HT1080 (cell line): ENCODE results near the gene NAA25. TPM values are rescaled to one million over a fixed set of nuclear protein-coding genes. Genes with fewer than 3 reads are reported as not detected.
"Not testable (repeated sequence)": the region's sequence is repeated elsewhere in the genome, so short reads cannot be mapped to it uniquely, and the experiment has no call there.

Source experiments
- DNase-seq: peaks from one replicate; pipeline ENCODE4 v3.0.0-alpha.2; 2015; ENCODE audit warnings: low read depth
- total RNA-seq: library from RNA; depleted of rRNA; stranded (reverse); fragments of >200 nt; shearing (Covaris generic); gene quantifications from 2 replicates; pipeline ENCODE4 v1.2.3, GENCODE V29; 2014

Gene NAA25
- total RNA-seq, 1 experiment from 2014 or later, result 31.0 TPM

DNA sequence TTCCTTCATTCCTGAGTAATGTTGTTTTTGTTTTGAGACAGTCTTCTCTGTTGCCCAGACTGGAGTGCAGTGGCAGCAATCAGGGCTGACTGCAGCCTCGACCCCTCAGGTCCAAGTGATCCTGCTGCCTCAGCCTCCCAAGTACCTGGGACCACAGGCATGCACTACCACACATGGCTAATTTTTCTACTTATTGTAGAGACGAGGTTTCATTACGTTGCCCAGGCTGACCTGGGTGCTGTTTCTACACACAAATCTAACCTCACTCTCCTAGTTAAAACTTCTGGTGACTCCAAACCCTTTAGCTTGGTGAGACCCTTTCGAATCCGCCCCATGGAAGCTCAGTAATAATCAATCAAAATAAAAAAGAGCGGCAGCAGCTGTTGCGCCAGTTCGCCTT is 96.9 kb downstream of the NAA25 start:
- no peak for DNase-seq

DNA sequence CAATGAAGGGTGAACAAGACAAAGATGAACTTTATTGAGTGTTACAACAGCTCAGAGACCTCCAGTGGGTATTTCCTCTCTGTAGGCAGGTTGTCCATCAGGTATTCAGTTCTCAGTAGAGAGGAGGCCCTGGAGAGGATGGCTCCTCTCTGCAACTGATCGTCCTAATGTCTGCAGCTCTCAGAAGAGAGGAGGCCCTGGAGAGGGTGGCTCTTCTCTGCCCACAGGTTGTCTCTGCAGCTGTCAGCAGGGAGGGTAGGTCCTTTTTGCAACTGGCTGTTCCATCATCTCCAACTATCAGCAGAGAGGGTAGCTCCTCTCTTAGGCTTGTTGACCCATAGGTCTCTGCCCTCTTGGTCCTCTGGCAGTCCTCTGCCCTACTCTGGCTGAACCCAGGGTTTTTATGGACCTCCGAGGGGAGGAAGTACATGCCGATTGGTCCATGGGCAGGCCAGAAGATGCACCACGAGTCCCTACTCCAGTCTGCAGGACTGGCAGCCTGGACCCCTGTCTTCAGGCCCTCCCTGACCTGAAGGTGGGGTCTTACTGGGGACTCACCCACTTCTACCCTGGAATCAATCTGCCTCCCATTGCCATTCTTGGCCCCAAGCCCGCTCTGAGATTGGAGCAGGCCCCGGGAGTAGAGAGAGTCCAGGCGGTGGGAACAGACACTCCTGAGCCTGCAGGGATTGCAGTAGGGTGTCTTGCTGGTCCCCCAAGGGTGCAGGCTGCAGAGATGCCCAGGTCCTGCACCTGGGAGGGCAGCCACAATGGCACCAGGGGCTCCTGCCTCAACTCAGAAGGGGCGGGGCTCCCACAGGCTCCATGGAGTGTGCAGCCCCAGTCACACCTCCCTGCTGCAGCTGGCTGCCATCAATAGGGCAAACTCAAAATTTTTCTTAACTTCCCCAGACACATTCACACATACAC is 97.9 kb downstream of the NAA25 start:
- no peak for DNase-seq

DNA sequence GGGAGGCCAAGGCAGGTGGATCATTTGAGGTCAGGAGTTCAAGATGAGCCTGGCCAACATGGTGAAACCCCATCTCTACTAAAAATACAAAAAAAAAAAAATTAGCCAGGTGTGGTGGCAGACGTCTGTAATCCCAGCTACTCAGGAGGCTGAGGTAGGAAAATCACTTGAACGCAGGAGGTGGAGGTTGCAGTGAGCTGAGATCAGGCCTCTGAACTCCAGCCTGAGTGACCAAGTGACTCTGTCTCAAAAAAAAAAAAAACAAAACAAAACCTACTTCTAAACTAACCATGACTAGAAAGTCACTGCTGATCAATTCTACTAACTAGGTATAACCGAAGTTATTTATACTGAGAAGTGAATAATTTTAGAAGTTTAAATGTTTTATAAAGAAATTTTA is 99.0 kb downstream of the NAA25 start:
- DNase-seq, result not testable (repeated sequence)

DNA sequence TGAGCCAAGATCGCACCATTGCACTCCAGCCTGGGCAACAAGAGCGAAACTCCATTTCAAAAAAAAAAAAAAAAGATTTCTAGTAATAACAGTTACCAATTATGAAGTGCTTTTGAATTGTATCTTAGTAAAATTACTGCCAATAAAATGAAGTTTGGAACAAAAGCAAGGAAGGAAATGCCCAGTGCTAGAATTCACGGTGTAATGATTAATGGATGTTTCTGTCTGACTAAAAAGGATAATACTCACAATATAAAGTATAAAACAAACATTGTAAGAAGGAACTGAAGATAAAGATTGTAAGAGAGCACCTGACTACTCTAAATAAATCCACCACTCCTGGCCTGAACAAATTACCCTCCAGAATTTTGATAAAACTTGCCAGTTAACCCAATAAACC is 99.7 kb downstream of the NAA25 start:
- DNase-seq, result no peak

DNA sequence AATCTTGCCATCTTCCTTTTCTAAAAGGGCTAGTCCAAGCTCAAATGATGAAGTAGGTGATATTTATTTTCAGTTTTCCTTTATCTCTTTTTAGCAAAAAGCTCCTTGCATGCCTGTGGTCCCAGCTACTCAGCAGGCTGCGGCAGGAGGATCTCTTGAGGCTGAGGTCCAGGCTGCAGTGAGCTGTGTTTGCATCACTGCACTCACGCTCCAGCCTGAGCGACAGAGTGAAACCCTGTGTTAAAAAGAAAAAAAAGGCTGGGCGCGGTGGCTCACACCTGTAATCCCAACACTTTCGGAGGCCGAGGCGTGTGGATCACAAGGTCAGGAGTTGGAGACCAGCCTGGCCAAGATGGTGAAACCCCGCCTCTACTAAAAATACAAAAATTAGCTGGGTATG is 100.6 kb downstream of the NAA25 start:
- DNase-seq, result no peak

DNA sequence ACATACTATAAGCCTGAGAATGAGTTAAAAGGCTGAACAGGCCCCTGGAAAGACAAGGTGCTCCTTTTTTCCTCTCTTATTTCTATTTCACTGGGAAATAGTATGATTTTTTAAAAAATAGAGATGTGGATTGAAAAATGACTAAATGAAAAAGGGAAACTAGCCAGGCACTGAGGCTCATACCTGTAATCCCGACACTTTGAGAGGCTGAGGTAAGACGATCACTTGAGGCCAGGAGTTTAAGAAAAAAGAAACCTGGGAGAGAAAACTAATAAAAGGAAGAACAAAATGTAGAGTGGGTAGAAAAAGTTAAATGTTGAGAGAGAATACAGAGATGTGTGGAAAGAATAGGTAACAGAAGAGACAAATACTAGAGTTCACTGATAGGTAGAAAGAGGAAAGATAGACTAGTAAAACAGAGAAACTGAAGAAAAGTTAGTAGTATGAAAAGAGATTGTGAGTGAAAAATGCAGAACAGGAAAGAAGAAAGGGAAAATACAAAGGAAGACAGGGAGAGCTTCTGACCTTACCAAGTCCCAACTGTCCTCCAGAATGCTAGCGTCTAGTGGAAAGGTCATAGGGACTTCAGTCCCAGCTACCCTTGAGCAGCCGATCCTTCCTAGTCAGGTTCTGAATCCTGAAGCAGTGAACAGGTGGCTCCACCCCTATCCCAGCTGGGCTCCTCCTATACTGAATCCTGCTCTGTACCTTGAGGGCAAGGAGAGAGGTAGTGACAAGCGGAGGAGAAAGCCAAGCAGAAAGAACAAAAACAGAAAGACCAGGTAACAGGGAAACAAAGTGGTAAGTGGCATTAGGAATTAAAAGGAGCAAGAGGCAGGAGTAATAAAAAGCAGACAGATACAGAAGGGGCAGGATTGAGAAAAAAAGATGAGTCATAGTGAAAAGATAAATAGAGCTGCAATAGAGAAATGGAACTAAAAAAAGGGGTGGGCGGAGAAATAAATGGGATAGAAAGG is 102.9 kb downstream of the NAA25 start:
- no peak for DNase-seq

DNA sequence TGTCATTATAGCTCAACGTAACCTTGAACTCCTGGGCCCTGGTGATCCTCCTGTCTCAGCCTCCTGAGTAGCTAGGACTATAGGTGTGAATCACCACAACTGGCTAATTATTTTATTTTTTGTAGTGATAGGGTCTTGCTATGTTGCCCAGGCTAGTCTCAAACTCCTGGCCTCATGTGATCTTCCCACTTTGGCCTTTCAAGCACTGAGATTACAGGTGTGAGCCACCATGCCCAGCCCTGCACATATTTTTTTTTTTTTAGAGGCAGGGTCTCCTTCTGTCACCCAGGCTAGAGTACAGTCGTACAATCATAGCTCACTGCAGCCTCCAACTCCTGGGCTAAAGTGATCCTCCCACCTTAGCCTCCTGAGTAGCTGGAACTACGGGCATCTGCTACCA is 104.5 kb downstream of the NAA25 start:
- DNase-seq, result no peak

DNA sequence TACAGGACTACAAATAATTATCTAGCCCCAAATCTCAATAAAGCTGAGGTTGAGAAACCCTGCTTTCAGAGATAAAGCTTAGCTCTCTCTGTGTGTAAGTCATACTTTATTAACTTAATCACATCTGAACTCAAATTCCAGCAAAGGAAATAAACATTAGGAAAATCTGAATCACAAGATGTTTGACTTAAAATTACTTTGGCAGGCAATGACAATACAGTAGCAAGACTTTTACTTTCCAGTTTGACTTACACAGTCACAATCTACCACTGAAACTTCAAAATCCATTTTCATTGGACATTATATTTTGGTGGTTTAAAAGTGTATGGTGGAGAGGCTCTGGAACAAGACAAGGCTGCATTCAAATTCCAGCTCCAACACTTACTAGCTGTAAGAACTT is 107.0 kb downstream of the NAA25 start:
- no peak for DNase-seq

DNA sequence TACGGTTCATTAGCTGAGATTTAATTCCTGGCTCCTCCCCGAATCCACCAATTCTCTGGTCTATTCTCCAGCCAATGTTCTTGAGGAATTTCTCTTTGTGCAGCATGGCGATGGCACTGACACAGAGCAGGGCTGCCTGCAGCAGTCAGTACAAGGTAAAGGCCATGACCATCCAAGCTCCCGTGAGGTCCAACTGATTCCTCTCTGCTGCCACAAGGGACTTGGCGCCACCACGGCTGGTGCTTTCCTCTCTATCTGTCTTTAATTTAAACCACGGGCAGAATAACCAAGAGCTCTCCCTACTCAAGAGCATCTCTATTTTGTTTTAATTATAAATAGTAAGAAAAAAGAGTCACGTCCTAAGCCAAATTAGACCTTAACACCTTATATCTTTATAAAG is 107.8 kb downstream of the NAA25 start:
- DNase-seq, result no peak

DNA sequence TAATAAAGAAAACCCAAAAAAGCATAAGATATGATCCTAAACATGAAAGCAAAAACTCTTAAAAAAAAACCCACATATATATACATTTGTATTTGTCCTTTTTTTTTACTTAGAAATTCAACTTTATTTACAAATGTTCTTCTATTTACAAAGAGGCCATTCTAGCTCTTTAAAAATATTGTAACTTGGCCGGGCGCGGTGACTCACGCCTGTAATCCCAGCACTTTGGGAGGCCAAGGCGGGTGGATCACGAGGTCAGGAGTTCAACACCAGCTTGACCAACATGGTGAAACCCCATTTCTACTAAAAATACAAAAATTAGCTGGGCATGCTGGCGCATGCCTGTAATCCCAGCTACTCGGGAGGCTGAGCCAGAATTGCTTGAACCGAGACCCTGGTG is 109.5 kb downstream of the NAA25 start:
- not testable (repeated sequence) for DNase-seq

DNA sequence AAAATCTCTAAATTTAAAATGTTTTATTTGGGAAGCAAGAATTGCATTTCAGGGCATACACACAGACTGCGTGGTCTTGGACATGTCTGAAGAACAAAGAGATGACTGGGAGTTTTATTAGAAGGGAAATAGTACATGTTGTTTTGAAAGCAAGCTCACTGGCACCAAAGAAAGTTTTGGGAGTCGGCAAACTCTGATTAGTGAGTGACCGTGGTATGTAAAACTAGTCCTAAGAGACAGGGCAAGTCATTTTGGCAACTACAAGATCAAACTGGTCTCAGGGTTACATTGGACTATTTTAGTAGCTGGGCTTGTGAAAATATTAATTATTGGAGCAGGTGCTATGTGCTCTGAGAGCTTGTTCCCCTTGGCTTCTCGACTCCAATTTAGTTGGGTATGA is 110.6 kb downstream of the NAA25 start:
- no peak for DNase-seq

DNA sequence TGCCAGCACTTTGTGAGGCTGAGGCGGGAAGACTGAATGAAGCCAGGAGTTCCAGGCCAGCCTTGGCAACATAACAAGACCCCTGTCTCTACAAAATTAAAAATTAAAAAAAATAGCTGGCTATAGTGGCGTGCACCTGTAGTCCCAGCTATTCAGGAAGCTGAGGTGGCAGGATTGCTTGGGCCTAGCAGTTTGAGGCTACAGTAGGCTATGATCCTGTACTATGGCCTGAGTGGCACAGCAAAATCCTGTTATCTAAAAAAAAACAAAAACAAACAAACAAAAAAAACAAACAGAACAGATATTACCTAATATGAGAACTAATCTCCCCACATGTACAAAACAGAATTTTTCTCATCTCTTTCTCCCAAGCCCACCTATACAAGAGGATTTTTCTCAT is 111.3 kb downstream of the NAA25 start:
- DNase-seq, result no peak

DNA sequence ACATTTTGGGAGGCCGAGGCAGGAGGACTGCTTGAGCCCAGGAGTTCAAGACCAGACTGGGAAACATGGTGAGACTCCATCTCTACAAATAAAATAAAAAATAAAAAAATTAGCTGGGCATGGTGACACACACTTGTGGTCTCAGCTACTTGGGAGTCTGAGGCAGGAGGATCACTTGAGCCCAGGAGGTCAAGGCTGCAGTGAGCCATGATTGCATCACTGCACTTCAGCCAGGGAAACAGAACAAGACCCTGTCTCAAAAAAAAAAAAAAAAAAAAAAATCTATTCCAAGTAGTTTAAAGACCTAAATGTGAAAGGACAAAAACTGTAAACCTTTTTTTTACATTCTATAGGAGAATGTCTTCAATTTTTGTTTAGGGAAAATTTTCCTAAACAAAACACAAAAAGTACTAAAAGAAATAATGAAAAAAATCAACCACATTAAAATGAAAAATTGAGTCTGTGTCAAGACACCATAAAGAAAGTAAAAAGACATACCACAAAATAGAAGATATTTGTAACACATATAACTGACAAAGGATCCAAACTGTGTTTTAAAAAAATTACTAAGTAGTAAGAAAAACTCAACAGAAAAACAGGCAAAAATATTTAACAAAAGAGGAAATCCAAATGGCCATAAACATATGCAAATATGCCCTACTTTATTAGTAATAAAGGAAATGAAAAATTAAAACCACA is 112.7 kb downstream of the NAA25 start:
- DNase-seq, result peak; percentile 32

DNA sequence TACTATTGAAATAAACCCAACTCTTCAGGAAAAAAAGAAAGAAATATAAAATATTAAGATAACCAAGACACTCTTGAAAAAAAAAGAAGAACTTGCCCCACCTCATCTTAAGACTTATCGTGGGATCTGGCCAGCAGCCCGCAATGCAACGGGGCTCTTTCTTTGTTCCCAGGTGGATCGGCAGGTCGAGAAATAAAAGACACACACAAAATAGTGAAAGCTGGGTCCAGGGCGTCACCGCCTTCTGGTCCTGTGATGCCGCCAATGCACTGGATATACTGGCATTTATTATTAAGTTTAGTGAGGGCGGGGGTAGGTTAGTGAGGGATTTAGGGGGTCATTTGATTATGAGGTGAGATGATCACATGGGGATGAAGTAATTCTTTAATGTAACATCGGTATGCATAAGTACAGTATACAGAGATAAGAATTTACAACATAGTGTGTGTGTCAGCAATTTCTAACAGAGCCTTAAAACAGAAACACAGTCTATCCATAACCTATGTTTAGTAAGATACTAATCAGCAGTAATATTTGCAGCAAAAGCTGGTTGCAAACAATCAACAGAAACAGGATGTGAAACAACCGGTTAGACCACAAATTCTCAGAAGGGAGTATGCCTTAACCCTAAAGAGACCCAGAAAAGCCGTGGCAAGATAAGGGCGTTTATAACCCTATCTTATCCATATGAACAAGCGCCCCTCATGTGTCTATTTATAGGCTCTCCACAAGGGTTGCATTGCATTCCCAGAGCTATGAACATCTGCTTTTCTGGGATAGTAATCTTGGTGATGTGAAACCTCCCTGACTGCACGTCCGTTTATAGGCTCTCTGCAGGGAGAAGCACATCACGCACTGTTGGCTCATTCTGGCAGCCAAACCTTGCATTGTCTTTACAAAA is 114.1 kb downstream of the NAA25 start:
- not testable (repeated sequence) for DNase-seq

DNA sequence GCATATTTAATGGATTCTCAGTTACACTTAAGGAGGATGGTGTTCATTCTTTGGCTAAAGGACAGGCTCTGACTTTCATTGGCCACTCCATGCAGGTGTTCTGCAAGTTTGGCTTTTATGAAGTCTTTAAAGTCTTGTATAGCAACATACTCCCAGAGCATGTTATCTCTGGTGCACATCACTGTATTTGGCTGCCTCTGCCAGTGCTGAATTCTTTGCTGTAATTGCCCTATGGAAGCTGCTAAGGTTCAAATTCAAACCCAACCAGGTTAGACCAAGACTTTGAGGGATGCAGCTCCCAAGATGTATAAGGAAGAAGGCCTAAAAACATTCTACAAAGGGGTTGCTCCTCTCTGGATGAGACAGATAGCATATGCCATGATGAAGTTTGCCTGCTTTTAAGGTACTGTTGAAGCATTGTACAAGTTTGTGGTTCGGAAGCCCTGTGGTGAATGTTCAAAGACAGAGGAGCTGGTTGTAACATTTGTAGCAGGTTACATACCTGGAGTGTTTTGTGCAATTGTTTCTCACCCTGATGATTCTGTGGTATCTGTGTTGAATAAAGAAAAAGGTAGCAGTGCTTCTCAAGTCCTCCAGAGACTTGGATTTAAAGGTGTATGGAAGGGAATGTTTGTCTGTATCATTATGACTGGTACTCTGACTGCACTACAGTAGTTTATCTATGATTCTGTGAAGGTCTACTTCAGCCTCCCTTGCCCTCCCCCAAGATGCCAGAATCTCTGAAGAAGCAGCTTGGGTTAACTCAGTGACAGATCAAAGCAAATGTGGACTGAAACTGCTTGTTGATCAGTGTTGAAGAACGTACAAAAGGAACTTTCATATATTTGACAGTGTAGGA is 115.1 kb downstream of the NAA25 start:
- no peak for DNase-seq

DNA sequence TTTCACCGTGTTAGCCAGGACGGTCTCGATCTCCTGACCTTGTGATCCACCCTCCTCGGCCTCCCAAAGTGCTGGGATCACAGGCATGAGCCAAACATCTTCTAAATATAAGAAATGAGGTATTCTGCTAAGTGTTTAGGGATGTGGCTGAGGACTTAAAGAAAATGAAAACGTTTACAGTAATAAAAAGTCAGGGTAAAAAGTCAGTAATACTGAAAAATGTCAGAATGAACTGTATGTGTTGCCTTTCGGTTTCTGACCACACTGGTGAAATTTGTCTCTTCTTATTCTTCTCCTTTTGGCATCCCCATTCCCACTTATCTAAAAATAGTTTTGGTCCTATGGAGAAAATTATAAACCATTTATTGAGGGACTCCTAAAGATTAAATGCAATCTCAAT is 116.1 kb downstream of the NAA25 start:
- DNase-seq, result no peak

DNA sequence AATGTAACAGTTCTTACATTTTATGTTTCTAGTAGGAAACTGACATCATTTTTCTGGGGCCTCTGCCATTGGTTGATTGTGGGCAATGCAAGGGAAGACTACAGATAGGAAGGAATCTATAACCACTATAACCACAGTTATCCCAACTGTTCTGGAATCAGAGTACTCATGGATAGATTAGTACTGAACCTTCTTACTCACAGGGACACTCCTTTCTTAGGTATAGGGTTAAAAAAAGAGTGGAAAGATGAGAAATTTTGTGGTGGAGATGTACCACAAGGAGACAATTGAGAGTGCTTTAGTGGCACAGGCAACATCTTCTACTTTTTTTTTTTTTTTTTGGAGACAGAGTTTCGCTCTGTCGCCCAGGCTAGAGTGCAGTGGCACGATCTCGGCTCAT is 116.6 kb downstream of the NAA25 start:
- DNase-seq, result peak; percentile 24

DNA sequence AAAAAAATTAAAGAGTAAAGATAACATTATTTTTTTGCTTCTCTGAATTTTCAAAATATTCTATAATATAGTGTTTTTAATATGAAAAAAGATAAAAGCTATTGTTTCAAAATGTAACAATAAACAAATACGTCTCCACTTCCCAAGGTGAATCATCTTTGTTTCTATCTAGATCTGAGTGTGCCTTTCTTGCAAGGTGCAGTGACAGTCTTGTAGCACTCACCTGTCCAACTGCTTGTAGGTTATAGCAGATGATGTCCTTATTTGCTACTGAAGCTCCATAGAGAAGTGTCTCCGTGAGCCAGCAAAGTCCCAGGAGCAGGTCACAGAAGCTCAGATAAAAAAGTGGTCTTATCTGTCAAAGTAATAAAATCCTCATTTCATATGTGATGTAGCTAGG is 117.0 kb downstream of the NAA25 start:
- no peak for DNase-seq

DNA sequence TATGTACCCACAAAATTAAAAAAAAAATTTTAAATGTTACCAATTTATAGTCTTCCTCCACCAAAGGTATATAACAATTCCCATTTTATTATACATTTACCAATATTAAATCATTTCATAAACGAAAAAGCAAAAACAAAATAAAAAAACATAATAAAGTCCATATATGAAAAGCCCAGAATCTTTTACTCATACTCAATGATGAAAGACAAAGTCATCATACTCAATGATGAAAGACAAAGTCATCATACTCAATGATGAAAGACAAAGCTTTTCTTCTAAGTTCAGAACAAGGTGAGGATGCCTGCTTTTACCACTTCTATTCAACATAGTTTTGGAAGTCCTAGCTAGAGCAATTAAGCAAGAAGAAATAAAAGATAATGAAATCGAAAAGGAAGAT is 123.8 kb downstream of the NAA25 start:
- no peak for DNase-seq

DNA sequence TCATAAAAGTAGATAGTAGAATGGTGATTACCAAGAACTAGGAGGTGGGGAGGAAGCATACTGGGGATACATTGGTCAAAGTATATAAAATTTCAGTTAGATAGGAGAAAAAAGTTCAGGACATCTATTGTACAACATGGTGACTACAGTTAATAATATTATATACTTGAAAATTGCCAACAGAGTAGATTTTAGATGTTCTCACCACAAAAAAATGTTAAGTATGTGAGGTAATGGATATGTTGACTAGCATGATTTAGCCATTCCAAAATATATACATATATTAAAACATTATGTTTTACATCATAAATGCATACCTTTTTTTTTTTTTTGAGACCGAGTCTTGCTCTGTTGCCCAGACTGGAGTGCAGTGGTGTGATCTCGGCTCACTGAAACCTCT is 126.6 kb downstream of the NAA25 start:
- no peak for DNase-seq
